GM23338 (cell line): Measurements from ENCODE around the gene NRROS. TPM values are rescaled to one million over a fixed set of nuclear protein-coding genes. Genes with fewer than 3 reads are reported as not detected.

Experiments
- ATAC-seq: fragments of 200-7000 bp; cut with Tn5 transposase; 3 replicates; pipeline ENCODE4 v1.9.1; 2020
- DNase-seq: peaks from one replicate; pipeline ENCODE4 v3.0.0-alpha.2; 2015; ENCODE audit warnings: low spot score
- H2AFZ ChIP-seq: fragments of 200-600 bp; sonication (generic); 2 replicates; pipeline ENCODE4 v1.8.0; 2016; ENCODE audit warnings: antibody characterized with exemption, mild to moderate bottlenecking, moderate library complexity
- H3F3A ChIP-seq: fragments of 200-600 bp; sonication (generic); replicated peaks from 2 replicates; pipeline ENCODE4 v1.8.0; 2017; ENCODE audit warnings: antibody characterized with exemption, mixed run types, low read depth
- H3K27ac ChIP-seq: fragments of 200-600 bp; sonication (generic); 2 replicates; pipeline ENCODE4 v1.6.1; 2016; ENCODE audit warnings: low read depth
- H3K27me3 ChIP-seq: fragments of 200-600 bp; sonication (generic); 2 replicates; pipeline ENCODE4 v1.8.0; 2016; ENCODE audit warnings: mild to moderate bottlenecking, mixed run types, moderate library complexity; ENCODE audit not compliant: insufficient read depth
- H3K36me3 ChIP-seq: fragments of 200-600 bp; sonication (generic); 2 replicates; pipeline ENCODE4 v1.8.0; 2016; ENCODE audit warnings: mild to moderate bottlenecking; ENCODE audit not compliant: insufficient read depth
- H3K4me1 ChIP-seq: fragments of 200-600 bp; sonication (generic); 2 replicates; pipeline ENCODE4 v1.8.0; 2016; ENCODE audit warnings: mild to moderate bottlenecking, moderate library complexity; ENCODE audit not compliant: insufficient read depth
- H3K4me2 ChIP-seq: fragments of 200-600 bp; sonication (generic); 2 replicates; pipeline ENCODE4 v1.7.1; 2017; ENCODE audit warnings: mixed run types
- H3K4me3 ChIP-seq: fragments of 200-600 bp; sonication (generic); 2 replicates; pipeline ENCODE4 v1.6.1; 2016; ENCODE audit warnings: mixed run types
- H3K79me2 ChIP-seq: fragments of 200-600 bp; sonication (generic); replicated peaks from 2 replicates; pipeline ENCODE4 v1.8.0; 2017; ENCODE audit warnings: mild to moderate bottlenecking; ENCODE audit not compliant: insufficient read depth
- H3K9me2 ChIP-seq: fragments of 200-600 bp; sonication (generic); 2 replicates; pipeline ENCODE4 v1.8.0; 2017; ENCODE audit not compliant: insufficient read depth
- H4K20me1 ChIP-seq: fragments of 200-600 bp; sonication (generic); replicated peaks from 2 replicates; pipeline ENCODE4 v1.8.0; 2017; ENCODE audit warnings: mild to moderate bottlenecking; ENCODE audit not compliant: insufficient read depth
- H3K27ac Mint-ChIP-seq: 2 replicates; pipeline ENCODE4 v1.8.0; 2020; ENCODE audit warnings: inconsistent platforms, mild to moderate bottlenecking, moderate library complexity, mixed read lengths
- H3K27me3 Mint-ChIP-seq: 3 replicates; pipeline ENCODE4 v1.8.0; 2022; ENCODE audit warnings: low read depth, mild to moderate bottlenecking, moderate library complexity, mixed read lengths, inconsistent platforms; ENCODE audit not compliant: insufficient read depth, poor library complexity
- H3K36me3 Mint-ChIP-seq: 3 replicates; pipeline ENCODE4 v1.8.0; 2021; ENCODE audit warnings: low read depth, mild to moderate bottlenecking, inconsistent platforms, moderate library complexity, mixed read lengths
- H3K4me1 Mint-ChIP-seq: 3 replicates; pipeline ENCODE4 v1.8.0; 2020; ENCODE audit warnings: mild to moderate bottlenecking, inconsistent platforms, mixed read lengths
- H3K4me3 Mint-ChIP-seq: 3 replicates; pipeline ENCODE4 v1.8.0; 2021; ENCODE audit warnings: moderate library complexity, mild to moderate bottlenecking, inconsistent platforms, mixed read lengths
- H3K9me3 Mint-ChIP-seq: 3 replicates; pipeline ENCODE4 v1.8.0; 2020; ENCODE audit warnings: moderate library complexity, mild to moderate bottlenecking, inconsistent platforms, mixed read lengths
- EZH2 ChIP-seq: fragments of 200-600 bp; sonication (generic); IDR thresholded peaks from one replicate; pipeline ENCODE4 v1.8.0; 2017; ENCODE audit warnings: antibody characterized with exemption, mild to moderate bottlenecking, low read depth; ENCODE audit not compliant: unreplicated experiment
- EZH2phosphoT487 ChIP-seq: fragments of 200-600 bp; sonication (generic); IDR thresholded peaks from one replicate; pipeline ENCODE4 v1.8.1; 2018; ENCODE audit warnings: antibody characterized with exemption; ENCODE audit not compliant: unreplicated experiment
- NANOG ChIP-seq: IDR thresholded peaks from 2 replicates; pipeline ENCODE4 v1.6.1; 2016; ENCODE audit warnings: antibody characterized with exemption, borderline replicate concordance
- POLR2AphosphoS5 ChIP-seq: IDR thresholded peaks from 2 replicates; pipeline ENCODE4 v1.6.1; 2016; ENCODE audit warnings: antibody characterized with exemption, low read depth
- ZNF114 ChIP-seq: fragments of 250-450 bp; sonication (Bioruptor Pico); IDR thresholded peaks from 2 replicates; pipeline ENCODE4 v1.5.0; 2020; ENCODE audit warnings: mild to moderate bottlenecking, moderate library complexity
- ZNF331 ChIP-seq: fragments of 250-450 bp; sonication (Bioruptor Pico); IDR thresholded peaks from 2 replicates; pipeline ENCODE4 v1.5.0; 2020; ENCODE audit warnings: low read depth, mild to moderate bottlenecking, moderate library complexity
- ZNF462 ChIP-seq: fragments of 250-450 bp; sonication (Bioruptor Pico); IDR thresholded peaks from 2 replicates; pipeline ENCODE4 v1.5.0; 2020; ENCODE audit warnings: mild to moderate bottlenecking, moderate library complexity
- polyA plus RNA-seq: library from polyadenylated mRNA; unstranded; fragments of >200 nt; fragmentation: Nextera tagmentation; extraction: Ambion mirVana; gene quantifications from 2 replicates; pipeline ENCODE4 v1.2.1, GENCODE V29; 2016
- total RNA-seq: library from RNA; depleted of rRNA; stranded (reverse); fragments of >200 nt; shearing (Covaris generic); gene quantifications from 2 replicates; pipeline ENCODE4 v1.2.3, GENCODE V29; 2014
- TF ChIP-seq, protein P1 (sequence below): IDR thresholded peaks from one replicate; pipeline ENCODE4 v1.6.1; 2018; ENCODE audit warnings: antibody characterized with exemption; ENCODE audit not compliant: unreplicated experiment
- TF ChIP-seq, protein P2 (sequence below): IDR thresholded peaks from 2 replicates; pipeline ENCODE4 v1.6.1; 2016; ENCODE audit warnings: antibody characterized with exemption

Gene NRROS
- total and polyA plus RNA-seq, 2 experiments from 2014 or later: 2.3 to 8.5 TPM

GRCh38 chr3:196600359-196600758 lies 39.1 kb upstream of the NRROS start:
- no peaks in the 10 kb centered on the region; the same call in 2 of the 3 replicates for H3K36me3 Mint-ChIP-seq
- Histone ChIP-seq H3K27me3 (no peaks in the 10 kb centered on the region), H3K9me2 (no peaks in the 10 kb centered on the region), H3K36me3 (no peaks in the 10 kb centered on the region), H3K79me2 (no peaks in the 10 kb centered on the region), H3F3A (no peaks in the 10 kb centered on the region), H3K4me2 (no peak overlapping the region), H3K4me3 (no peak overlapping the region), H3K27ac (no peak overlapping the region), H2AFZ (no peak overlapping the region), H3K4me1 (no peaks in the 10 kb centered on the region), H4K20me1 (no peaks in the 10 kb centered on the region)
- no peak for ATAC-seq
- peaks cover 5% of the 10 kb centered on the region for H3K27me3 Mint-ChIP-seq
- TF ChIP-seq ZNF114: no peak
- TF ChIP-seq, protein P1, sequence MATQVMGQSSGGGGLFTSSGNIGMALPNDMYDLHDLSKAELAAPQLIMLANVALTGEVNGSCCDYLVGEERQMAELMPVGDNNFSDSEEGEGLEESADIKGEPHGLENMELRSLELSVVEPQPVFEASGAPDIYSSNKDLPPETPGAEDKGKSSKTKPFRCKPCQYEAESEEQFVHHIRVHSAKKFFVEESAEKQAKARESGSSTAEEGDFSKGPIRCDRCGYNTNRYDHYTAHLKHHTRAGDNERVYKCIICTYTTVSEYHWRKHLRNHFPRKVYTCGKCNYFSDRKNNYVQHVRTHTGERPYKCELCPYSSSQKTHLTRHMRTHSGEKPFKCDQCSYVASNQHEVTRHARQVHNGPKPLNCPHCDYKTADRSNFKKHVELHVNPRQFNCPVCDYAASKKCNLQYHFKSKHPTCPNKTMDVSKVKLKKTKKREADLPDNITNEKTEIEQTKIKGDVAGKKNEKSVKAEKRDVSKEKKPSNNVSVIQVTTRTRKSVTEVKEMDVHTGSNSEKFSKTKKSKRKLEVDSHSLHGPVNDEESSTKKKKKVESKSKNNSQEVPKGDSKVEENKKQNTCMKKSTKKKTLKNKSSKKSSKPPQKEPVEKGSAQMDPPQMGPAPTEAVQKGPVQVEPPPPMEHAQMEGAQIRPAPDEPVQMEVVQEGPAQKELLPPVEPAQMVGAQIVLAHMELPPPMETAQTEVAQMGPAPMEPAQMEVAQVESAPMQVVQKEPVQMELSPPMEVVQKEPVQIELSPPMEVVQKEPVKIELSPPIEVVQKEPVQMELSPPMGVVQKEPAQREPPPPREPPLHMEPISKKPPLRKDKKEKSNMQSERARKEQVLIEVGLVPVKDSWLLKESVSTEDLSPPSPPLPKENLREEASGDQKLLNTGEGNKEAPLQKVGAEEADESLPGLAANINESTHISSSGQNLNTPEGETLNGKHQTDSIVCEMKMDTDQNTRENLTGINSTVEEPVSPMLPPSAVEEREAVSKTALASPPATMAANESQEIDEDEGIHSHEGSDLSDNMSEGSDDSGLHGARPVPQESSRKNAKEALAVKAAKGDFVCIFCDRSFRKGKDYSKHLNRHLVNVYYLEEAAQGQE: no peak
- H3K4me1 Mint-ChIP-seq: no peaks in the 10 kb centered on the region
- DNase-seq: no peak
- no peaks in the 10 kb centered on the region for H3K9me3 Mint-ChIP-seq
- H3K27ac Mint-ChIP-seq: no peak overlapping the region
- H3K4me3 Mint-ChIP-seq: no peak overlapping the region

DNA sequence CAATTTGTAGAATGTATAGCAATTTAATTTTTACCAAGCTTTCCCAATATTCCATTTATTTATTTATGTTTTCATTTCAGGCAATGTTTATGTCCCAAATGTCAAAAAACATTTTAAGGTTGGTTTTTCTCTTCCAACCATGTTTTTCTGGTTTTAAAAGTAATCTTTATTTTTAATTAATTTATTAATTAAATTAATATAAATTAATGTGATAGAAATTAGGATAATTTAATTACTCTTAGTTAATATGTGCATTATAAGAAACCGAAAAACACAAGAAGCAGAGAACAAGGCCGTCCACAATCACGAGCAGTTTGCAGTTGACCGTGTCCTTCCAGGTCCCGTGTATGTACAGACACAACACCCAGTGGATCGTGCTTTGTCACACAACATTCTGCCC lies 36.8 kb upstream of the NRROS start:
- TF ChIP-seq EZH2: no peak
- no peak for TF ChIP-seq ZNF331 (CRISPR knock-in tag)
- no peak for TF ChIP-seq EZH2phosphoT487
- TF ChIP-seq NANOG: no peak
- no peak for TF ChIP-seq ZNF462 (CRISPR knock-in tag)
- no peak for TF ChIP-seq POLR2AphosphoS5
- TF ChIP-seq, protein P2, sequence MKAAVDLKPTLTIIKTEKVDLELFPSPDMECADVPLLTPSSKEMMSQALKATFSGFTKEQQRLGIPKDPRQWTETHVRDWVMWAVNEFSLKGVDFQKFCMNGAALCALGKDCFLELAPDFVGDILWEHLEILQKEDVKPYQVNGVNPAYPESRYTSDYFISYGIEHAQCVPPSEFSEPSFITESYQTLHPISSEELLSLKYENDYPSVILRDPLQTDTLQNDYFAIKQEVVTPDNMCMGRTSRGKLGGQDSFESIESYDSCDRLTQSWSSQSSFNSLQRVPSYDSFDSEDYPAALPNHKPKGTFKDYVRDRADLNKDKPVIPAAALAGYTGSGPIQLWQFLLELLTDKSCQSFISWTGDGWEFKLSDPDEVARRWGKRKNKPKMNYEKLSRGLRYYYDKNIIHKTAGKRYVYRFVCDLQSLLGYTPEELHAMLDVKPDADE: no peak
- TF ChIP-seq ZNF114: no peak
- Histone ChIP-seq H3F3A (no peaks in the 10 kb centered on the region), H3K4me1 (no peaks in the 10 kb centered on the region), H3K27me3 (no peaks in the 10 kb centered on the region), H3K27ac (no peak overlapping the region), H3K4me2 (no peak overlapping the region), H3K9me2 (no peaks in the 10 kb centered on the region), H3K79me2 (no peaks in the 10 kb centered on the region), H3K36me3 (no peaks in the 10 kb centered on the region), H4K20me1 (no peaks in the 10 kb centered on the region), H2AFZ (no peak overlapping the region), H3K4me3 (no peak overlapping the region)
- Mint-ChIP-seq H3K27me3 (peaks cover 5% of the 10 kb centered on the region), H3K36me3 (no peaks in the 10 kb centered on the region; the same call in 2 of the 3 replicates), H3K4me3 (no peak overlapping the region), H3K4me1 (no peaks in the 10 kb centered on the region), H3K27ac (no peak overlapping the region), H3K9me3 (no peaks in the 10 kb centered on the region)
- ATAC-seq (no peak), DNase-seq (no peak)
